HG03575 (cell line): ENCODE data around the gene ANKRD28.

ENCODE experiments used
- ATAC-seq: cut with Tn5 transposase; IDR thresholded peaks from one replicate; pipeline ENCODE4 v1.9.1; 2021; ENCODE audit not compliant: unreplicated experiment, insufficient number of reproducible peaks, low FRiP score; ENCODE audit errors: extremely low read depth

ANKRD28 gene

GRCh38 chr3:15805756-15806266 lies 8.0 kb upstream of the ANKRD28 start:
- ATAC-seq, result peak; percentile 67

GRCh38 chr3:15804553-15805095 lies 6.8 kb upstream of the ANKRD28 start:
- no peak for ATAC-seq

GRCh38 chr3:15803921-15804320 lies 6.1 kb upstream of the ANKRD28 start:
- ATAC-seq, result no peak

- ATAC-seq, result no peak
These were observed 3.5 kb upstream of the ANKRD28 start for GRCh38 chr3:15801298-15801697.

GRCh38 chr3:15800780-15801179 lies 3.0 kb upstream of the ANKRD28 start:
- ATAC-seq, result no peak

GRCh38 chr3:15800327-15800726 lies 2.5 kb upstream of the ANKRD28 start:
- no peak for ATAC-seq

GRCh38 chr3:15798533-15799245 lies 910 bp upstream of the ANKRD28 start:
- no peak for ATAC-seq

- ATAC-seq, result no peak
These were observed 773 bp downstream of the ANKRD28 start for GRCh38 chr3:15796771-15797641.

- no peak for ATAC-seq
These were observed 1.4 kb downstream of the ANKRD28 start for GRCh38 chr3:15796331-15796730.

GRCh38 chr3:15795651-15796308 lies 2.0 kb downstream of the ANKRD28 start:
- no peak for ATAC-seq

GRCh38 chr3:15794842-15795650 lies 2.7 kb downstream of the ANKRD28 start:
- ATAC-seq, result no peak

- ATAC-seq, result no peak
These were observed 3.4 kb downstream of the ANKRD28 start for GRCh38 chr3:15794303-15794771.

GRCh38 chr3:15791525-15791924 lies 6.3 kb downstream of the ANKRD28 start:
- ATAC-seq, result no peak

GRCh38 chr3:15787941-15788340 lies 9.8 kb downstream of the ANKRD28 start:
- no peak for ATAC-seq

GRCh38 chr3:15787526-15787925 lies 10.3 kb downstream of the ANKRD28 start:
- ATAC-seq, result no peak

GRCh38 chr3:15783361-15783969 lies 14.3 kb downstream of the ANKRD28 start:
- ATAC-seq, result no peak

GRCh38 chr3:15782429-15782828 lies 15.3 kb downstream of the ANKRD28 start:
- no peak for ATAC-seq
